ENCODE measurements around the gene PLCH1.

GRCh38 chr3:155604967-155605366 lies 139.9 kb downstream of the PLCH1 start:
- TF ChIP-seq EZH2phosphoT487 (IDR thresholded peaks at IDR 0.05; ENCODE audit: low read depth) = no peak
- no peak for TF ChIP-seq CTCF (IDR thresholded peaks at IDR 0.05; ENCODE audit: low read depth, low read length)
